H54 (cell line): ENCODE data around the gene LIN37.
"Not testable (repeated sequence)": the region's sequence is repeated elsewhere in the genome, so short reads cannot be mapped to it uniquely, and the experiment has no call there.

Experiments
- DNase-seq: peaks from one replicate; pipeline ENCODE4 v3.0.0; 2011; ENCODE audit warnings: low spot score, mixed read lengths; ENCODE audit not compliant: insufficient read length
- FAIRE-seq: peaks from 3 replicates; lab custom pipeline; 2011; peaks lifted over from hg19 to GRCh38; lab: Jason Lieb, UNC
- POLR2A ChIP-seq: IDR thresholded peaks from 2 replicates; pipeline ENCODE4 v1.6.1; 2011; ENCODE audit warnings: low read depth, mild to moderate bottlenecking, low read length

Gene LIN37

GRCh38 chr19:35793381-35794165 lies 45.2 kb downstream of the LIN37 start:
- DNase-seq (peak; percentile 83), FAIRE-seq (no peak)
- TF ChIP-seq POLR2A = no peak

DNA sequence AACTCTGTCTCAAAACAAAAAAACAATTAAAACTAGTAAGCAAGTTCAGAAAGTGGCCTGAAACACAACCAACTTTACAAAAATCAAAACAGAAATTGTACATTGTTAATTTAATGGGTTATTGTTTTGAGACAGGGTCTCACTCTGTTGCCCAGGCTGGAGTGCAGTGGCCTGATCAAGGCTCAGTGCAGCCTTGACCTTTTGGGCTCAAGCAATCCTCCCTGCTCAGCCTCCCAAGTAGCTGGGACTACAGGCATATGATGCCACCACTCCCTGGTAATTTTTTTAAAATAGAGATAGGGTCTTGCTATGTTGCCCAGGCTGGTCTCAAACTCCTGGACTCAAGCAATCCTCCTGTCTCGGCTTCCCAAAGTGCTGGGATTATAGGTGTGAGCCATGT lies 47.2 kb downstream of the LIN37 start:
- not testable (repeated sequence) for FAIRE-seq, DNase-seq

- FAIRE-seq = no peak
Observed at GRCh38 chr19:35796645-35797542, 48.5 kb downstream of the LIN37 start.

DNA sequence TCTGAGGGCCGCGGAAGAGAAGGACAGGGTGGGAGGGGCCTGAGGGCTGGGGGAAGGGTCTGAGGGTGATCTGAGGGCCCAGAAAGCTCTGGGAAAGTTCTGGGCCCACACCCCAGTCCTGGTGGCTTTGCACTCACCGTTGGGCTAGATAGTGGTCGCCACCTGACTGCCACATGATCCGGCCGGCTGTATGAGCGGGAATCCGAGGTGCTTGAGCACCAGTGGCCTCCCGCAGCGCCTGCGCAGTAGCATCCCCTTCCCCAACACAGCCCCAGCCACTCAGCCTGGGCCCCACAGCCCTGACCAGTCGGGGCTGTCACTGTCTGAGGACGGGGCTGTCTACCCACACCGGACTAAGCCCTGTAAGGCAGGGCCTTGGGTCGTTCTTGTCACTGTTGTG lies 49.3 kb downstream of the LIN37 start:
- DNase-seq (no peak), FAIRE-seq (no peak)
- no peak for TF ChIP-seq POLR2A

More at GRCh38 chr19:35796645-35797542, 48.5 kb downstream of the LIN37 start:
- no peak for TF ChIP-seq POLR2A
- DNase-seq = no peak

- TF ChIP-seq POLR2A = no peak
- DNase-seq (no peak), FAIRE-seq (no peak)
Observed at GRCh38 chr19:35801828-35802227, 53.5 kb downstream of the LIN37 start.
